Measurements from ENCODE around the gene PHKA1. TPM values are rescaled to one million over a fixed set of nuclear protein-coding genes. Genes with fewer than 3 reads are reported as not detected.

PHKA1 gene
- total and polyA plus RNA-seq, 7 donors = 14.7 to 112 (median 54.4) TPM

GRCh38 chrX:72712094-72712755, 1.9 kb downstream of the PHKA1 start:
- intact Hi-C loops (cut with DNase I) = no loop called here
- TF ChIP-seq CTCF (IDR thresholded peaks at IDR 0.05) = no peak
- no peaks in the 10 kb centered on the region for H3K9me3 ChIP-seq
- no peaks in the 10 kb centered on the region for H3K27me3 ChIP-seq (ENCODE audit: insufficient read depth in 3 of 3, low read length in 2 of 3)
- peak in 1 of 4 donors; percentile 61 for ATAC-seq
- H3K36me3 ChIP-seq (ENCODE audit: insufficient read depth in 1 of 2, low read depth in 1 of 2) = no peaks in the 10 kb centered on the region
- H3K27ac ChIP-seq = peak overlapping the region; percentile 76
- H3K4me3 ChIP-seq = peak overlapping the region; percentile 67
- 4 to 47% (median 29%) methylated on average over 2 of the region's 2 CpGs for whole genome bisulfite sequencing, 3 donors
- H3K4me1 ChIP-seq = no peaks in the 10 kb centered on the region
- no peak for DNase-seq

- DNase-seq = no peak
- Histone ChIP-seq H3K9me3 (no peaks in the 10 kb centered on the region), H3K27ac (peak overlapping the region; percentile 65), H3K27me3 (ENCODE audit: insufficient read depth in 3 of 3, low read length in 2 of 3) (no peaks in the 10 kb centered on the region), H3K4me1 (peaks cover 5% of the 10 kb centered on the region), H3K4me3 (no peak overlapping the region), H3K36me3 (ENCODE audit: insufficient read depth in 1 of 2, low read depth in 1 of 2) (no peaks in the 10 kb centered on the region)
- peak in 3 of 4 donors; percentile 46 to 82 (median 58) for ATAC-seq
- TF ChIP-seq CTCF (IDR thresholded peaks at IDR 0.05) = no peak
- intact Hi-C loops (cut with DNase I) = no loop called here
- 29 to 60% (median 37%) methylated on average over 1 of the region's 1 CpG for WGBS, 3 donors
Observed at GRCh38 chrX:72705814-72706213, 8.3 kb downstream of the PHKA1 start.

- intact Hi-C loops (cut with DNase I) = no loop called here
- H3K27ac ChIP-seq = peak overlapping the region; percentile 65
Observed at GRCh38 chrX:72705111-72705510, 9.0 kb downstream of the PHKA1 start.

GRCh38 chrX:72694170-72694569, 19.9 kb downstream of the PHKA1 start:
- no peak for DNase-seq
- no peaks in the 10 kb centered on the region for H3K36me3 ChIP-seq (ENCODE audit: insufficient read depth in 1 of 2, low read depth in 1 of 2)
- intact Hi-C loops (cut with DNase I) = no loop called here
- no peak for ATAC-seq
- H3K4me1 ChIP-seq = no peaks in the 10 kb centered on the region
- no peaks in the 10 kb centered on the region for H3K9me3 ChIP-seq
- no peak overlapping the region for H3K4me3 ChIP-seq
- H3K27ac ChIP-seq = no peak overlapping the region
- peaks cover 0 to 10% (median 0%) of the 10 kb centered on the region in 3 donors for H3K27me3 ChIP-seq (ENCODE audit: insufficient read depth in 3 of 3, low read length in 2 of 3)
- 73 to 97% (median 79%) methylated on average over 2 of the region's 2 CpGs for WGBS, 3 donors
- no peak for TF ChIP-seq CTCF (IDR thresholded peaks at IDR 0.05)

More at GRCh38 chrX:72705111-72705510, 9.0 kb downstream of the PHKA1 start:
- Histone ChIP-seq H3K27me3 (ENCODE audit: insufficient read depth in 3 of 3, low read length in 2 of 3) (no peaks in the 10 kb centered on the region), H3K36me3 (ENCODE audit: insufficient read depth in 1 of 2, low read depth in 1 of 2) (no peaks in the 10 kb centered on the region), H3K4me1 (peaks cover 5% of the 10 kb centered on the region), H3K4me3 (no peak overlapping the region), H3K9me3 (no peaks in the 10 kb centered on the region)
- DNase-seq = no peak
- TF ChIP-seq CTCF (IDR thresholded peaks at IDR 0.05) = no peak
- peak; percentile 47 to 90 (median 70) for ATAC-seq

- ATAC-seq = peak; percentile 49 to 93 (median 78)
- intact Hi-C loops (cut with DNase I) = no loop called here
Observed at GRCh38 chrX:72693477-72693876, 20.6 kb downstream of the PHKA1 start.

More at GRCh38 chrX:72693477-72693876, 20.6 kb downstream of the PHKA1 start:
- no peak for TF ChIP-seq CTCF (IDR thresholded peaks at IDR 0.05)
- H3K36me3 ChIP-seq (ENCODE audit: insufficient read depth in 1 of 2, low read depth in 1 of 2) = no peaks in the 10 kb centered on the region
- peak overlapping the region; percentile 25 for H3K27ac ChIP-seq
- WGBS, 3 donors = 36 to 86% (median 43%) methylated on average over 1 of the region's 1 CpG
- no peak overlapping the region for H3K4me3 ChIP-seq
- no peak for DNase-seq
- H3K27me3 ChIP-seq (ENCODE audit: insufficient read depth in 3 of 3, low read length in 2 of 3) = peaks cover 0 to 10% (median 0%) of the 10 kb centered on the region in 3 donors
- no peaks in the 10 kb centered on the region for H3K4me1 ChIP-seq
- no peaks in the 10 kb centered on the region for H3K9me3 ChIP-seq

Data from psoas muscle (tissue), 8 donors.